Activated T-cell treated with anti-CD3 and anti-CD28 coated beads, Interleukin-2, amount 50 U/mL, for 24 hours (primary cell): Measurements from ENCODE around the gene RNF217.
"Not testable (repeated sequence)": the region's sequence is repeated elsewhere in the genome, so short reads cannot be mapped to it uniquely, and the experiment has no call there.

Source experiments
- DNase-seq: peaks from one replicate; pipeline ENCODE4 v3.0.0-alpha.2; 2020
- H3K27ac Mint-ChIP-seq: 2 replicates; pipeline ENCODE4 v1.8.0; 2020; ENCODE audit warnings: mild to moderate bottlenecking, mixed read lengths
- H3K27me3 Mint-ChIP-seq: 2 replicates; pipeline ENCODE4 v1.8.0; 2020; ENCODE audit warnings: mixed read lengths
- H3K36me3 Mint-ChIP-seq: 2 replicates; pipeline ENCODE4 v1.8.0; 2020; ENCODE audit warnings: low read depth, mixed read lengths
- H3K4me1 Mint-ChIP-seq: 2 replicates; pipeline ENCODE4 v1.8.0; 2020; ENCODE audit warnings: low read depth, mixed read lengths
- H3K4me3 Mint-ChIP-seq: 2 replicates; pipeline ENCODE4 v1.8.0; 2020; ENCODE audit warnings: mild to moderate bottlenecking, moderate library complexity, mixed read lengths
- H3K9me3 Mint-ChIP-seq: 2 replicates; pipeline ENCODE4 v1.8.0; 2020; ENCODE audit warnings: mixed read lengths

Gene RNF217

DNA sequence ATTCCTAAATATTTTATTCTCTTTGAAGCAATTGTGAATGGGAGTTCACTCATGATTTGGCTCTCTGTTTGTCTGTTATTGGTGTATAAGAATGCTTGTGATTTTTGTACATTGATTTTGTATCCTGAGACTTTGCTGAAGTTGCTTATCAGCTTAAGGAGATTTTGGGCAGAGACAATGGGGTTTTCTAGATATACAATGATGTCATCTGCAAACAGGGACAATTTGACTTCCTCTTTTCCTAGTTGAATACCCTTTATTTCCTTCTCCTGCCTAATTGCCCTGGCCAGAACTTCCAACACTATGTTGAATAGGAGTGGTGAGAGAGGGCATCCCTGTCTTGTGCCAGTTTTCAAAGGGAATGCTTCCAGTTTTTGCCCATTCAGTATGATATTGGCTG lies 72.7 kb downstream of the RNF217 start:
- not testable (repeated sequence) for H3K27me3 Mint-ChIP-seq, H3K27ac Mint-ChIP-seq, H3K4me3 Mint-ChIP-seq, H3K4me1 Mint-ChIP-seq, H3K36me3 Mint-ChIP-seq, DNase-seq, H3K9me3 Mint-ChIP-seq

GRCh38 chr6:125036486-125036885 lies 74.2 kb downstream of the RNF217 start:
- not testable (repeated sequence) for DNase-seq, H3K9me3 Mint-ChIP-seq

GRCh38 chr6:125037827-125038226 lies 75.6 kb downstream of the RNF217 start:
- no peaks in the 10 kb centered on the region for H3K36me3 Mint-ChIP-seq
- no peaks in the 10 kb centered on the region for H3K4me1 Mint-ChIP-seq
- no peaks in the 10 kb centered on the region for H3K27me3 Mint-ChIP-seq
- H3K27ac Mint-ChIP-seq, result no peak overlapping the region
- no peak for DNase-seq
- no peaks in the 10 kb centered on the region for H3K9me3 Mint-ChIP-seq
- H3K4me3 Mint-ChIP-seq, result no peak overlapping the region

More at GRCh38 chr6:125036486-125036885, 74.2 kb downstream of the RNF217 start:
- H3K4me3 Mint-ChIP-seq, H3K36me3 Mint-ChIP-seq, H3K27me3 Mint-ChIP-seq, H3K27ac Mint-ChIP-seq, H3K4me1 Mint-ChIP-seq: not testable (repeated sequence)

DNA sequence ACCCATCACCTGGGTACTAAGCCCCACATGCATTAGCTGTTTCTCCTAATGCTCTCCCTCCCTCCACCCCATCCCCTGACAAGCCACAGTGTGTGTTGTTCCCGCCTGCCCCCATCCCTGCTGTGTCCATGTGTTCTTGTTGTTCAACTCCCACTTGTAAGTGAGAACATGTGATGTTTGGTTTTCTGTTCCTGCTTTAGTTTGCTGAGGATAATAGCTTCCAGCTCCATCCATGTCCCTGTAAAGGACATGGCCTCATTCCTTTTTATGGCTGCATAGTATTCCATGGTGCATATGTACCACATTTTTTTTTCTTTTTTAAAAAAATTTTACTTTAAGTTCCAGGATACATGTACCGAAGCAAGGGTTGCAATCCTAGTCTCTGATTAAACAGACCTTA lies 76.7 kb downstream of the RNF217 start:
- no peaks in the 10 kb centered on the region for H3K27me3 Mint-ChIP-seq
- no peak for DNase-seq
- H3K36me3 Mint-ChIP-seq, result no peaks in the 10 kb centered on the region
- H3K4me3 Mint-ChIP-seq, result no peak overlapping the region
- no peaks in the 10 kb centered on the region for H3K4me1 Mint-ChIP-seq
- no peak overlapping the region for H3K27ac Mint-ChIP-seq
- H3K9me3 Mint-ChIP-seq, result no peaks in the 10 kb centered on the region

DNA sequence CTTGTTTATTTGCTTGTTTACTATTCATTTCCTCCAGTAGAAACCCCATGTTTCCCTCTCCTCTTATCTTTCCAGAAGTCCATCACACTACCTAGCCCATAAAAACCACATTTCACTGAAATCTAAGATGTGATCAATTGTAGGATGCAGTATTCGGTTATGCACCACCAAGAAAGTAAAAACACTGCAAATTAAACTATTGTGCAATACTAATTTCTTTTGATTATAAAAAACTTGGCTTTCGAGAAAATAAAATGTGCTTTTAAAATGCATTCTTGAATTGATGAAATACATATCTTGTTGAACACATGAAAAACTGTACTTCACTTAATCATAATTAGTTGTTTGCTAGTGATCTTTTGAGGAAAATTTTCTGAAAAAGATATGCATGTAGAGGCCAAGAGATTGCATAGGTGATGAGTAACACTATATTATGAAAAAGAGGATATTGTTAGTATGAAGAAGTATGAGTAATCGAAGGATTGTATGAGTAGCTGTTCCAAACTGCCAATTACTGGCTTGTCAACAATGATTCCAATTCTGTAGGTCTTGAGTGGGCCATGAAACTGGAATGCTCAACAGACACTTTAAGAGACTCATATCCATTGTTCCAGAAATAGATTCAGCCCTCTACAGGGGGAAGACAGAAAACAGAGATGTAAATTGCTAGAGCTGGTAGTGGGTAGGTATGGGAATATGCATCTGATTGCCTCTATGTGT lies 79.7 kb downstream of the RNF217 start:
- Mint-ChIP-seq H3K27me3 (no peaks in the 10 kb centered on the region), H3K9me3 (no peaks in the 10 kb centered on the region), H3K36me3 (no peaks in the 10 kb centered on the region), H3K27ac (no peak overlapping the region), H3K4me3 (no peak overlapping the region), H3K4me1 (no peaks in the 10 kb centered on the region)
- DNase-seq, result no peak

DNA sequence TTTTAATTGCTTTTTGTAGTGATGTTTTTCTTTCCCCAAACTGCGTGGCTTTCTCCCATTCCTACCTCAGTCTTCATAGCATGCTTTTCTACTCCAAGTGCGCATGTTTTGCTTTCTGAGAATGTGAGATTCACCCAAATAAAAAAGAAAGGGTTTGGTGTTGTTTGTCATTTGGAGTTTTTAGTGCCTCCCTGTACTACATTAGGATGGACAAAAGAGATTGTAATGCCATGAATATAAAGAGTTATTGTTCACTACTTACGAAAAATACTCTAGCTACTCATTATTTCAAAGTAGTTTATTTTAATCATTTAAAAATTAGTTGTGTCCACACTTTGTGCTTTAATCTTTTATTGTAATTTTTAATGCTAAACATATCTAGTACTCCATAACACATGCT lies 81.8 kb downstream of the RNF217 start:
- Mint-ChIP-seq H3K4me3 (no peak overlapping the region), H3K27me3 (no peaks in the 10 kb centered on the region), H3K4me1 (no peaks in the 10 kb centered on the region), H3K9me3 (no peaks in the 10 kb centered on the region), H3K36me3 (no peaks in the 10 kb centered on the region), H3K27ac (no peak overlapping the region)
- no peak for DNase-seq

DNA sequence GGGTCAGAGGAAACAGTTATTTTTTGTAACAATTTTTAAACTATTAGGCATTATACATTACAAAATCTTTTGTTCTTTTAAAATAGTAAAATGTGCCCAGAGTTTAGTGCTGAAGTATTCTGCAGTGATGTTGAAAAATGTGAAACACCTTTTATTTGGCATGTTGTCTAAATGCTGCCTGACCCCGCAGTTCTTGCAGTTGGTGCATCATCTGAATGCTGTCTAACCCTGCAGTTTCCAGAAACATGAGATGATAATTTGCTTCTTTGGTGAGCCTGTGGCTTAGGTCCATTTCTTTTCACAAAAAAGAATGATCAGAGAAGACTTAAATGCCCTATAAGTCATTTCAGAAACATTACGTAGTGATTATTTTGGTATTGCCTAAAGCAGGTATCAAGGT lies 82.4 kb downstream of the RNF217 start:
- H3K27ac Mint-ChIP-seq, result no peak overlapping the region
- H3K9me3 Mint-ChIP-seq, result no peaks in the 10 kb centered on the region
- no peaks in the 10 kb centered on the region for H3K27me3 Mint-ChIP-seq
- DNase-seq, result no peak
- H3K4me1 Mint-ChIP-seq, result no peaks in the 10 kb centered on the region
- H3K36me3 Mint-ChIP-seq, result no peaks in the 10 kb centered on the region
- H3K4me3 Mint-ChIP-seq, result no peak overlapping the region

GRCh38 chr6:125046107-125046925 lies 84.1 kb downstream of the RNF217 start:
- H3K4me1 Mint-ChIP-seq, result no peaks in the 10 kb centered on the region
- no peak overlapping the region for H3K4me3 Mint-ChIP-seq
- DNase-seq, result no peak
- no peaks in the 10 kb centered on the region for H3K36me3 Mint-ChIP-seq
- no peak overlapping the region for H3K27ac Mint-ChIP-seq
- no peaks in the 10 kb centered on the region for H3K9me3 Mint-ChIP-seq
- no peaks in the 10 kb centered on the region for H3K27me3 Mint-ChIP-seq

DNA sequence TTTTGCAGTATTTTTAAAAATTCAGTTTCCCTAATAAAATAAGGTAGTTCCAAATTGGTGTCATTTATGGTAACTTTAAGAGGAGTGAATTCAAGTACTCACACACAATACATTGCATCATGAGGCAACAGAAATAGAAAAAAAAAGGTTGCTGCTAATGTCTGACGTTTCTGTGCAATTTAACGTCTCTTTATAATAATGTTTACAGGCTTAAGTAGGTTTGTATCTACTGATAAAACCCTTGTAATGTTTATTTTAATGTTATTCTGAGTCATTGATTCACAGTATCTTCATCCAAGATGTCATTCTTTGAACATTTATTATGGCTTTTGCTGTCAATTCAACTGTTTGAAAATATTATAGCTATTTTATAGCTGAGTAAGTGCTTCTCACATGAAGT lies 86.0 kb downstream of the RNF217 start:
- H3K27ac Mint-ChIP-seq, result no peak overlapping the region
- no peaks in the 10 kb centered on the region for H3K36me3 Mint-ChIP-seq
- no peak for DNase-seq
- H3K27me3 Mint-ChIP-seq, result no peaks in the 10 kb centered on the region
- no peak overlapping the region for H3K4me3 Mint-ChIP-seq
- no peaks in the 10 kb centered on the region for H3K9me3 Mint-ChIP-seq
- H3K4me1 Mint-ChIP-seq, result no peaks in the 10 kb centered on the region

GRCh38 chr6:125050663-125051318 lies 88.6 kb downstream of the RNF217 start:
- H3K4me3 Mint-ChIP-seq, result no peak overlapping the region
- no peaks in the 10 kb centered on the region for H3K27me3 Mint-ChIP-seq
- DNase-seq, result no peak
- no peaks in the 10 kb centered on the region for H3K9me3 Mint-ChIP-seq
- H3K4me1 Mint-ChIP-seq, result no peaks in the 10 kb centered on the region
- no peak overlapping the region for H3K27ac Mint-ChIP-seq
- H3K36me3 Mint-ChIP-seq, result no peaks in the 10 kb centered on the region

DNA sequence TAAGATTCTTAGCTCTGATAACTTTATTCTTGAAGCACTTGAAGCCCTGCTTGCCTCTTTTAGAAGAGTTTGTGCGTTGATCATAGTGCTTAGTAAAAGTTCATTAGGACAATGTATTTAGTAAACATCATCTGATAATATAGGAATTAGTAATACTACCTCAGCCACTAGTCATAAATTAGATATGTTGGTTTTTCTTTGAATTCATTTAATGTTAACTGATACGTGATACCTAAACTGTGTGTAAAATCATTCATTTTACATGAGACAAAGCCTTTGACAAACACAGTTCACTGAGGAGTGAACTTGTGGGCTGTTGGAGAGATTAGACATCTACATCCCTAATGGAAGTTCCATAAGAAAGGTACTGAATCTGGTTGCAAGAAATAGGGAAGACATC lies 91.6 kb downstream of the RNF217 start:
- Mint-ChIP-seq H3K4me3 (no peak overlapping the region), H3K27me3 (no peaks in the 10 kb centered on the region), H3K9me3 (no peaks in the 10 kb centered on the region), H3K36me3 (no peaks in the 10 kb centered on the region), H3K4me1 (no peaks in the 10 kb centered on the region), H3K27ac (no peak overlapping the region)
- no peak for DNase-seq

DNA sequence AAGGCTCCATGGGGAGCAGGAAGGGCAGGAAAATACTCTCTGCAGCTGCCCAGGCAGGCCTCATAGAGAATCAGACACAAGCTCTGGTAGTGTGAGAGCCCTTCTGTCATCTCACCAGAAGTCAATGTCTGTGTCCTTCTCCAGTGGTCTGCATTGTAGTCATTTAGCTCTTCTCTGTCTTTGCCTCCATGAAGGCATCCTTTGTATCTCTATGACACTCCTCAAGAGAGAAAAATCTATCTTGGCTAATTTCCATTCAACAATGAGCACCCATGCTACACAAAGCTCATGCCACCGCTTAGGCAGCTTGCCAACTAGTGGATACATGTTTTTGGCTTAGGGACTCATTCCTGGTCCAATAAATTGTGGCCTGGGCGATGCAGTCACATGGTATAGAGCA lies 92.1 kb downstream of the RNF217 start:
- no peaks in the 10 kb centered on the region for H3K4me1 Mint-ChIP-seq
- H3K4me3 Mint-ChIP-seq, result no peak overlapping the region
- H3K27ac Mint-ChIP-seq, result no peak overlapping the region
- no peak for DNase-seq
- no peaks in the 10 kb centered on the region for H3K36me3 Mint-ChIP-seq
- no peaks in the 10 kb centered on the region for H3K27me3 Mint-ChIP-seq
- no peaks in the 10 kb centered on the region for H3K9me3 Mint-ChIP-seq

DNA sequence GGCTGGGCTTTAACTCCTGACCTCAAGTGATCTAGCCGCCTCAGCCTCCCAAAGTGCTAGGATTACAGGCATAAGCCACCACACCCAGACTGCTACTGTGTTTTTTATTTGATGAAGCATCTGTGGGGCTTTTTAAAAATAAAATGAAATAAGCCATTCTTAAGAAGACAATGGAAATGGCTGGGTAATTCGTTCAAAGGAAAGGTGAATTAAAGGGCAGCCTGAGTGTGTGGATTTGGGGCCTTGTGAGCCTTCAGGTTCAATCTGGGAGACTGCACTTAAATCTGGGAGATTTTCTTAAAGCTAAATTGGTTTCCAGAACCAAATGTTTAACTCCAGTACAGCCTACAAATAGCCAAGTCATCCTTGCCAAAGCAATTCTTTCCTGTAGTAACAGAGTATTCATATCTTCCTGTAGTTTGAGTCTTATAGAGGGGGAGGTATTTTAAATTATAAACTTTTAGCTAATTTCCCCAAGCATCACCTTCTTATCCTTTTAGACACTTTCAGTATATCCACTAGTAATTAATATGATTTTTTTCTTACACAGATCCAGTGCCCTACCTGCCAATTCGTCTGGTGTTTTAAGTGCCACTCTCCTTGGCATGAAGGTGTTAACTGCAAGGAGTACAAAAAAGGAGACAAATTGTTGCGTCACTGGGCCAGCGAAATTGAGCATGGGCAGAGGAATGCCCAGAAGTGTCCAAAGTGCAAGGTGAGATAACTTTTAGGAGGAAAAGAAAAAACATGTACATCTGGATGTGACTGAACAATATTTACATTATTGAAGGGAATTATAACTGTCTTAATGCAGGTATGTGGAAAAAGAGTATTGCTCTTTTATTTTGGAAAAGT lies 95.4 kb downstream of the RNF217 start:
- Mint-ChIP-seq H3K27ac (no peak overlapping the region), H3K36me3 (no peaks in the 10 kb centered on the region), H3K9me3 (no peaks in the 10 kb centered on the region), H3K27me3 (no peaks in the 10 kb centered on the region), H3K4me3 (no peak overlapping the region), H3K4me1 (no peaks in the 10 kb centered on the region)
- no peak for DNase-seq

DNA sequence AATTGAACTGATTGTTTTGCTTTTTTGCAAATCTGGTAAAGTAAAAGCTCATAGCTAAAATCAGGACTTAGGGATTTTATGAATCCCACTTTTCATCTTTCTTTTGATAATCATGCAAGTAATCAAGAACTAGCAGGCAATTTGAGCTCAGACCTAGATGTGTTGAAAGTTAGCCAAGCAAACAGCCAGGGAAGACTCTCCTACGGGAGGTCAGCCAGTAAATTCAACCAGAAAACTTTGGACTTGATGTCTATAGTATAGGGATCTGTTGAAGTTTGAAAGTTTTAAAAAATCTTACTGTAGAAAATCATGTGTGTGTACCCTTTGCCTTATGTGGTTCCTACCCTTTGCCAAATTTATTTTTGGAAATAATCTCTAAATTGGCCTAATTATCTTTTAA lies 96.3 kb downstream of the RNF217 start:
- Mint-ChIP-seq H3K9me3 (no peaks in the 10 kb centered on the region), H3K4me3 (no peak overlapping the region), H3K4me1 (no peaks in the 10 kb centered on the region), H3K36me3 (no peaks in the 10 kb centered on the region), H3K27ac (no peak overlapping the region), H3K27me3 (no peaks in the 10 kb centered on the region)
- no peak for DNase-seq
